Neural cell (in vitro differentiated cells): ENCODE measurements around the gene MMP1. TPM values are rescaled to one million over a fixed set of nuclear protein-coding genes. Genes with fewer than 3 reads are reported as not detected.

Experiments used
- H2AFZ ChIP-seq: fragments of 200-600, 300-800 bp; sonication (generic), shearing (Covaris generic); 2 replicates; pipeline ENCODE4 v1.6.0; 2014; ENCODE audit warnings: low read depth, mild to moderate bottlenecking, antibody characterized with exemption, low read length, moderate library complexity
- H3F3A ChIP-seq: fragments of 200-600 bp; shearing (Covaris generic); 2 replicates; pipeline ENCODE4 v1.6.1; 2016; ENCODE audit warnings: mild to moderate bottlenecking, moderate library complexity, mixed read lengths, antibody characterized with exemption, low read length; ENCODE audit not compliant: insufficient read depth, poor library complexity, severe bottlenecking
- H3K27ac ChIP-seq: fragments of 200-600, 300-800 bp; sonication (generic), shearing (Covaris generic); 2 replicates; pipeline ENCODE4 v1.5.1; 2014; ENCODE audit warnings: mild to moderate bottlenecking, low read length, moderate library complexity
- H3K27me3 ChIP-seq: fragments of 300-800, 200-600 bp; sonication (generic), shearing (Covaris generic); 2 replicates; pipeline ENCODE4 v1.6.0; 2014; ENCODE audit warnings: mild to moderate bottlenecking, low read depth, low read length, moderate library complexity; ENCODE audit not compliant: insufficient read depth
- H3K36me3 ChIP-seq: fragments of 300-800, 200-600 bp; sonication (generic), shearing (Covaris generic); 2 replicates; pipeline ENCODE4 v1.5.1; 2014; ENCODE audit warnings: mild to moderate bottlenecking, antibody characterized with exemption, low read length, moderate library complexity; ENCODE audit not compliant: insufficient read depth
- H3K4me2 ChIP-seq: fragments of 300-800, 200-600 bp; sonication (generic), shearing (Covaris generic); 2 replicates; pipeline ENCODE4 v1.6.0; 2014; ENCODE audit warnings: mild to moderate bottlenecking, low read length
- H3K4me3 ChIP-seq: fragments of 300-800, 200-600 bp; sonication (generic), shearing (Covaris generic); 2 replicates; pipeline ENCODE4 v1.5.1; 2014; ENCODE audit warnings: mild to moderate bottlenecking, low read length, moderate library complexity
- H3K79me2 ChIP-seq: fragments of 200-600 bp; shearing (Covaris generic); replicated peaks from 2 replicates; pipeline ENCODE4 v1.6.0; 2014; ENCODE audit warnings: mild to moderate bottlenecking, low read length, moderate library complexity; ENCODE audit not compliant: insufficient read depth
- H3K9ac ChIP-seq: fragments of 300-800, 200-600 bp; sonication (generic), shearing (Covaris generic); 2 replicates; pipeline ENCODE4 v1.6.1; 2016; ENCODE audit warnings: mild to moderate bottlenecking, low read length, mixed read lengths
- H3K9me2 ChIP-seq: fragments of 200-600 bp; shearing (Covaris generic); 2 replicates; pipeline ENCODE4 v1.6.1; 2016; ENCODE audit warnings: mild to moderate bottlenecking, low read length, mixed read lengths; ENCODE audit not compliant: insufficient read depth
- H3K9me3 ChIP-seq: fragments of 200-600, 300-800 bp; sonication (generic), shearing (Covaris generic); 2 replicates; pipeline ENCODE4 v1.6.1; 2016; ENCODE audit warnings: mild to moderate bottlenecking, mixed run types, low read length, moderate library complexity, mixed read lengths
- H4K20me1 ChIP-seq: fragments of 200-600 bp; shearing (Covaris generic); 2 replicates; pipeline ENCODE4 v1.6.1; 2016; ENCODE audit warnings: mild to moderate bottlenecking, mixed run types; ENCODE audit not compliant: insufficient read depth
- EP300 ChIP-seq: fragments of 450-650 bp; conservative IDR thresholded peaks from 2 replicates; pipeline ENCODE4 v1.6.1; 2014; ENCODE audit warnings: antibody characterized with exemption, mild to moderate bottlenecking, moderate library complexity; ENCODE audit not compliant: poor library complexity, severe bottlenecking
- EZH2 ChIP-seq: fragments of 200-600, 300-800 bp; shearing (Covaris generic), sonication (generic); IDR thresholded peaks from 2 replicates; pipeline ENCODE4 v1.6.1; 2014; ENCODE audit warnings: antibody characterized with exemption, low read length, borderline replicate concordance, mild to moderate bottlenecking; ENCODE audit not compliant: insufficient read depth, poor library complexity, severe bottlenecking
- MXI1 ChIP-seq: fragments of 450-650 bp; conservative IDR thresholded peaks from 2 replicates; pipeline ENCODE4 v1.6.1; 2014; ENCODE audit warnings: antibody characterized with exemption, mild to moderate bottlenecking; ENCODE audit not compliant: poor library complexity, severe bottlenecking
- POLR2AphosphoS5 ChIP-seq: IDR thresholded peaks from 2 replicates; pipeline ENCODE4 v1.6.1; 2012
- RAD21 ChIP-seq: fragments of 450-650 bp; conservative IDR thresholded peaks from 2 replicates; pipeline ENCODE4 v1.6.1; 2014; ENCODE audit warnings: antibody characterized with exemption, mild to moderate bottlenecking, moderate library complexity
- REST ChIP-seq: IDR thresholded peaks from 2 replicates; pipeline ENCODE4 v1.6.1; 2012; ENCODE audit warnings: borderline replicate concordance
- SMC3 ChIP-seq: fragments of 450-650 bp; conservative IDR thresholded peaks from 2 replicates; pipeline ENCODE4 v1.6.1; 2014; ENCODE audit warnings: antibody characterized with exemption, mild to moderate bottlenecking, moderate library complexity; ENCODE audit not compliant: poor library complexity
- TAF1 ChIP-seq: IDR thresholded peaks from 2 replicates; pipeline ENCODE4 v1.6.1; 2012; ENCODE audit warnings: low read depth
- polyA plus RNA-seq: library from polyadenylated mRNA; depleted of rRNA; stranded (reverse); fragments of >200 nt; gene quantifications from 2 replicates; pipeline ENCODE4 v1.2.3, GENCODE V29; 2014
- TF ChIP-seq, protein P1 (sequence below): fragments of 450-650 bp; IDR thresholded peaks from 2 replicates; pipeline ENCODE4 v1.5.1; 2014; ENCODE audit warnings: antibody characterized with exemption, mild to moderate bottlenecking, moderate library complexity; ENCODE audit not compliant: poor library complexity, severe bottlenecking

The MMP1 gene
- polyA plus RNA-seq, 1 donor from 2014 or later, result not detected

DNA sequence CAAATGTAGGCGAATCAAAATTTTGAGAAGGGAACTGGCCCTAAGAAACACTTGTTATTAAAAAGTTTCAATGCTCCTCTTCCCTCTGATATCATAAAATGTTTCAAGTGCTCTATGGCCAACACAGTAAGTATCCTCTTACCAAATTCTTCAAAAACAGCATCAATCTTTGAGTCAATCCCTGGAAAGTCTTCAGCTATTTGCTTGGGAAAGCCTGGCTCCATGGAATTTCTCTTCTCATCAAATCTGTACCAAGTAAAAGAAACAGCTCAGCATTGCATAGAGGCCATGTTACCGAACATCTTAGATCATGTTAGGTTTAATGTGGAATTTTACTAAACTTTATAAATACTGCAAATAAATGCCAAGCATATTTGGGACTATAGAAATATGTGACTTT, 39.2 kb upstream of the MMP1 start:
- Histone ChIP-seq H2AFZ (no peak overlapping the region), H3K27ac (no peak overlapping the region), H3K9me3 (no peaks in the 10 kb centered on the region), H4K20me1 (no peaks in the 10 kb centered on the region), H3K9ac (no peak overlapping the region), H3K4me2 (no peak overlapping the region), H3K79me2 (no peaks in the 10 kb centered on the region), H3K27me3 (no peaks in the 10 kb centered on the region), H3F3A (no peaks in the 10 kb centered on the region), H3K9me2 (no peaks in the 10 kb centered on the region), H3K36me3 (no peaks in the 10 kb centered on the region), H3K4me3 (no peak overlapping the region)
- no peak for TF ChIP-seq RAD21
- no peak for TF ChIP-seq EZH2
- no peak for TF ChIP-seq SMC3
- TF ChIP-seq EP300, result no peak
- TF ChIP-seq, protein P1, sequence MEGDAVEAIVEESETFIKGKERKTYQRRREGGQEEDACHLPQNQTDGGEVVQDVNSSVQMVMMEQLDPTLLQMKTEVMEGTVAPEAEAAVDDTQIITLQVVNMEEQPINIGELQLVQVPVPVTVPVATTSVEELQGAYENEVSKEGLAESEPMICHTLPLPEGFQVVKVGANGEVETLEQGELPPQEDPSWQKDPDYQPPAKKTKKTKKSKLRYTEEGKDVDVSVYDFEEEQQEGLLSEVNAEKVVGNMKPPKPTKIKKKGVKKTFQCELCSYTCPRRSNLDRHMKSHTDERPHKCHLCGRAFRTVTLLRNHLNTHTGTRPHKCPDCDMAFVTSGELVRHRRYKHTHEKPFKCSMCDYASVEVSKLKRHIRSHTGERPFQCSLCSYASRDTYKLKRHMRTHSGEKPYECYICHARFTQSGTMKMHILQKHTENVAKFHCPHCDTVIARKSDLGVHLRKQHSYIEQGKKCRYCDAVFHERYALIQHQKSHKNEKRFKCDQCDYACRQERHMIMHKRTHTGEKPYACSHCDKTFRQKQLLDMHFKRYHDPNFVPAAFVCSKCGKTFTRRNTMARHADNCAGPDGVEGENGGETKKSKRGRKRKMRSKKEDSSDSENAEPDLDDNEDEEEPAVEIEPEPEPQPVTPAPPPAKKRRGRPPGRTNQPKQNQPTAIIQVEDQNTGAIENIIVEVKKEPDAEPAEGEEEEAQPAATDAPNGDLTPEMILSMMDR, result no peak
- no peak for TF ChIP-seq MXI1
- no peak for TF ChIP-seq REST
- no peak for TF ChIP-seq TAF1
- no peak for TF ChIP-seq POLR2AphosphoS5

- TF ChIP-seq POLR2AphosphoS5, result no peak
- Histone ChIP-seq H4K20me1 (no peaks in the 10 kb centered on the region), H3K9me2 (no peaks in the 10 kb centered on the region), H3K79me2 (no peaks in the 10 kb centered on the region), H2AFZ (no peak overlapping the region), H3K9ac (no peak overlapping the region), H3K4me2 (no peak overlapping the region), H3K9me3 (no peaks in the 10 kb centered on the region), H3F3A (no peaks in the 10 kb centered on the region), H3K4me3 (no peak overlapping the region), H3K36me3 (no peaks in the 10 kb centered on the region), H3K27me3 (no peaks in the 10 kb centered on the region), H3K27ac (no peak overlapping the region)
These were observed 38.4 kb upstream of the MMP1 start for GRCh38 chr11:102836290-102836875.

- Histone ChIP-seq H3K27ac (no peak overlapping the region), H4K20me1 (no peaks in the 10 kb centered on the region), H3F3A (no peaks in the 10 kb centered on the region), H3K27me3 (no peaks in the 10 kb centered on the region), H3K36me3 (no peaks in the 10 kb centered on the region), H3K9me3 (no peaks in the 10 kb centered on the region), H3K9me2 (no peaks in the 10 kb centered on the region), H2AFZ (no peak overlapping the region), H3K9ac (no peak overlapping the region), H3K4me2 (no peak overlapping the region), H3K79me2 (no peaks in the 10 kb centered on the region), H3K4me3 (no peak overlapping the region)
- TF ChIP-seq TAF1 (no peak), REST (no peak), MXI1 (no peak), SMC3 (no peak), RAD21 (no peak), EZH2 (no peak), EP300 (no peak), POLR2AphosphoS5 (no peak)
- TF ChIP-seq, protein P1, result no peak
These were observed 35.8 kb upstream of the MMP1 start for GRCh38 chr11:102833731-102834130.
